Panc1 (cell line): ENCODE measurements around the gene DEPP1.

Experiments
- POLR2AphosphoS5 ChIP-seq: IDR thresholded peaks from 2 replicates; pipeline ENCODE4 v1.6.1; 2012; ENCODE audit warnings: mild to moderate bottlenecking, low read depth, low read length, moderate library complexity
- REST ChIP-seq, 2 experiments: IDR thresholded peaks; 2 replicates each; pipeline ENCODE4 v1.6.1; 2011 to 2012; ENCODE audit warnings: low read depth in 2 of 2, control low read depth in 1 of 2, low read length in 1 of 2, mild to moderate bottlenecking in 1 of 2, moderate library complexity in 1 of 2; ENCODE audit not compliant: insufficient read depth in 1 of 2
- SIN3A ChIP-seq: IDR thresholded peaks from 2 replicates; pipeline ENCODE4 v1.6.1; 2012; ENCODE audit warnings: low read depth, mild to moderate bottlenecking, low read length, moderate library complexity, borderline replicate concordance; ENCODE audit not compliant: insufficient read depth
- TCF7L2 ChIP-seq: IDR thresholded peaks from 2 replicates; pipeline ENCODE4 v1.6.1; 2011; ENCODE audit warnings: mild to moderate bottlenecking, low read depth, low read length, inconsistent platforms
- TF ChIP-seq, protein P1 (sequence below): fragments of 450-650 bp; IDR thresholded peaks from 2 replicates; pipeline ENCODE4 v1.5.1; 2017; ENCODE audit warnings: mild to moderate bottlenecking

DNA sequence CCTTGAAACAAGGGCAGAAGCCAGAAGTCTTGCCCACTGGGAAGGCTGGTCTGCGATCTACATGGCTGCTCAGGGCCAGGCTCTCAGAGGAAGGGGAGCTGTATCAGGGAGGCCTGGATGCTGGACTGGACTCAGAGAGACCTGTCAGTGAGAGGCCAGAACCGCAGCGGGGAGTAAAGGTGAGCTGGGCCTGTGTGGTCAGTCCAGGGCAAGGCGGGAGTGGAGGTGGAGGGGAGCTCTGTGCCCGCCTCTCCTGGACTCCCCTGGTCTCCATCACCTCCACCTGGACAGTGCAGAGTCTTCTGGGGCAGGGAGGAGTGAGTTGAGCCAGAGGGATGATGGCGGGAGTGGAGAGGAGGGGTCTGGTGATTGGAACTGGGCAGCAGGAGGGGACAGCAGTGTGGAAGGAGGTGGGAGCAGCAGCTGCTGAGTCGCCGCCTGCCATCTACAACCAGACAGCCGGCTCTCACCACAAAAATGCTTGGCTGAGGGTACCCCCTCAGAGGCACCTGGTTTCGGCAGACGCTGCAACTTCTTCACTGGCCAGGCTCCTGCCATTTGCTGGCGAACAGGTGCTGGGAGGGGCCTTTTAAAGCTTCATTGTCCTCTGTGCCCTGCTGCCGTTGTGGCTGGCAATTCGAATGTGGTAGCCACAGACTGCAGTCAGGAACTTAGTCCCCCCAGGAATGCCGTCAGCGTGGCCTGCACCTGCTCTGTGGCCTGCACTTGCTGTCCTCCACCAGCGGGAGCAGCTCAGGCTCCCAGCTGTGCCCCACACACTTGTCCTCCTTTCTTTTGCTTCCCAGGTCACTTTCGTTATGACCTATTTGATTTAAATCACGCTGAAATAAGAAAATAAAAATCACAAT is 15.5 kb downstream of the DEPP1 start:
- TF ChIP-seq, protein P1, sequence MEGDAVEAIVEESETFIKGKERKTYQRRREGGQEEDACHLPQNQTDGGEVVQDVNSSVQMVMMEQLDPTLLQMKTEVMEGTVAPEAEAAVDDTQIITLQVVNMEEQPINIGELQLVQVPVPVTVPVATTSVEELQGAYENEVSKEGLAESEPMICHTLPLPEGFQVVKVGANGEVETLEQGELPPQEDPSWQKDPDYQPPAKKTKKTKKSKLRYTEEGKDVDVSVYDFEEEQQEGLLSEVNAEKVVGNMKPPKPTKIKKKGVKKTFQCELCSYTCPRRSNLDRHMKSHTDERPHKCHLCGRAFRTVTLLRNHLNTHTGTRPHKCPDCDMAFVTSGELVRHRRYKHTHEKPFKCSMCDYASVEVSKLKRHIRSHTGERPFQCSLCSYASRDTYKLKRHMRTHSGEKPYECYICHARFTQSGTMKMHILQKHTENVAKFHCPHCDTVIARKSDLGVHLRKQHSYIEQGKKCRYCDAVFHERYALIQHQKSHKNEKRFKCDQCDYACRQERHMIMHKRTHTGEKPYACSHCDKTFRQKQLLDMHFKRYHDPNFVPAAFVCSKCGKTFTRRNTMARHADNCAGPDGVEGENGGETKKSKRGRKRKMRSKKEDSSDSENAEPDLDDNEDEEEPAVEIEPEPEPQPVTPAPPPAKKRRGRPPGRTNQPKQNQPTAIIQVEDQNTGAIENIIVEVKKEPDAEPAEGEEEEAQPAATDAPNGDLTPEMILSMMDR: peak; percentile 54
- no peak for TF ChIP-seq POLR2AphosphoS5
- no peak for TF ChIP-seq REST (IDR thresholded peaks at IDR 0.05; ENCODE audit: insufficient read depth in 1 of 2, low read depth in 2 of 2, low read length in 1 of 2)
- no peak for TF ChIP-seq TCF7L2
- TF ChIP-seq SIN3A: no peak
